NOMO-1 treated with DMSO at 0.1 percent for 48 hours (cell line): ENCODE data around the gene NGRN.

ENCODE experiments used
- DNase-seq: peaks from one replicate; lab custom pipeline; 2025; ENCODE audit not compliant: unreplicated experiment; lab: John Stamatoyannopoulos, UW

The NGRN gene

GRCh38 chr15:90315278-90315982 is 50.0 kb downstream of the NGRN start:
- DNase-seq = no peak

GRCh38 chr15:90316139-90316538 is 50.7 kb downstream of the NGRN start:
- no peak for DNase-seq

GRCh38 chr15:90318591-90318990 is 53.1 kb downstream of the NGRN start:
- no peak for DNase-seq

- peak; percentile 81 for DNase-seq
Observed at GRCh38 chr15:90320062-90320884, 54.8 kb downstream of the NGRN start.

GRCh38 chr15:90320885-90321278 is 55.4 kb downstream of the NGRN start:
- DNase-seq = no peak
